ENCODE measurements around the gene GPR141. TPM values are rescaled to one million over a fixed set of nuclear protein-coding genes. Genes with fewer than 3 reads are reported as not detected.

The GPR141 gene
- total and polyA plus RNA-seq, 9 of the 15 experiments (the other 6 are each of a cell fraction or from before 2014, with no cell fraction given): not detected

- no peak overlapping the region for H3K9ac ChIP-seq (ENCODE audit: insufficient read depth in 1 of 2, low read depth in 2 of 2, low read length in 2 of 2)
- H3K4me1 ChIP-seq (replicated peaks in 1 of 2; ENCODE audit: control insufficient read depth in 2 of 2, insufficient read depth in 2 of 2, low read length in 2 of 2): no peaks in the 10 kb centered on the region
- H3K27me3 ChIP-seq (ENCODE audit: control insufficient read depth in 2 of 2, insufficient read depth in 2 of 2, low read length in 2 of 2): no peaks in the 10 kb centered on the region
- no peaks in the 10 kb centered on the region for H3K9me1 ChIP-seq (ENCODE audit: control insufficient read depth, insufficient read depth, low read length)
- ChIA-PET CTCF (ENCODE audit: low intra/inter-chr PET ratio) (no interaction called here), POLR2A (interaction anchor here (0.8 kb wide), 1 partner anchor 15 kb away, joined by 3 read pairs; no protein-coding TSS in a partner anchor)
- H3K4me3 ChIP-seq: no peak overlapping the region
- intact Hi-C loops (cut with micrococcal nuclease) (no loop called here), in situ Hi-C loops (cut with MboI) (no loop called here)
- no TSS peak for BruUV-seq (replicated peaks)
- H3K36me3 ChIP-seq (ENCODE audit: control insufficient read depth, insufficient read depth, low read length): no peaks in the 10 kb centered on the region
- H4K20me1 ChIP-seq (replicated peaks; ENCODE audit: control insufficient read depth, insufficient read depth, low read length): no peaks in the 10 kb centered on the region
- 2% methylated on average over 6 of the region's 6 CpGs for WGBS (ENCODE audit: insufficient coverage, low coverage, missing lambda C conversion rate)
- H2AFZ ChIP-seq (ENCODE audit: low read depth, low read length): no peak overlapping the region
- H3K9me3 ChIP-seq (replicated peaks; ENCODE audit: control insufficient read depth, insufficient read depth, low read depth, low read length): no peaks in the 10 kb centered on the region
- H3K4me2 ChIP-seq (ENCODE audit: insufficient read depth, low read length): no peak overlapping the region
- H3K79me2 ChIP-seq (ENCODE audit: control insufficient read depth, insufficient read depth, low read length): no peaks in the 10 kb centered on the region
- TF ChIP-seq FOXK1 (CRISPR knock-in tag; IDR thresholded peaks at IDR 0.05; ENCODE audit: borderline replicate concordance) (no peak), GTF2E2 (tag; IDR thresholded peaks at IDR 0.05) (no peak), MCM7 (IDR thresholded peaks at IDR 0.05) (no peak), ZNF280A (IDR thresholded peaks at IDR 0.05; ENCODE audit: low read depth, partially characterized antibody) (no peak), ZKSCAN3 (CRISPR knock-in tag; IDR thresholded peaks at IDR 0.05) (no peak), PTRF (tag; IDR thresholded peaks at IDR 0.05) (no peak), THRA (IDR thresholded peaks at IDR 0.05) (no peak), ZBTB26 (CRISPR knock-in tag; IDR thresholded peaks at IDR 0.05) (no peak), RNF2 (IDR thresholded peaks at IDR 0.05) (no peak), ATF4 (CRISPR knock-in tag; IDR thresholded peaks at IDR 0.05) (no peak), HDAC1 (IDR thresholded peaks at IDR 0.05) (no peak)
- H3K27ac ChIP-seq (ENCODE audit: extremely low read depth, low read depth, low read length): no peak overlapping the region
- ATAC-seq (no peak), DNase-seq (ENCODE audit: extremely low read depth in 1 of 4, low spot score in 3 of 4) (no peak), FAIRE-seq (no peak)
These were observed 103.4 kb downstream of the GPR141 start for GRCh38 chr7:37786741-37787569.

Measured in K562 (cell line).